Endothelial cell of umbilical vein (primary cell): Measurements from ENCODE around the gene ANXA2R. TPM values are rescaled to one million over a fixed set of nuclear protein-coding genes. Genes with fewer than 3 reads are reported as not detected.

Experiments
- BruUV-seq: library from RNA; stranded (reverse); fragments of 400-500 nt; replicated peaks from 2 replicates; lab custom pipeline; 2021; lab: Mats Ljungman, UMichigan
- CTCF ChIA-PET: fragments of 300-600, 350-600 bp; sonication (Branson Sonifier 250); formaldehyde crosslinking; loops from one replicate; lab custom pipeline; 2021; ENCODE audit warnings: antibody characterized with exemption, inconsistent platforms; lab: Charles Lee
- POLR2A ChIA-PET: fragments of 300-600, 350-600 bp; sonication (Branson Sonifier 250); formaldehyde crosslinking; loops from one replicate; lab custom pipeline; 2021; ENCODE audit warnings: antibody characterized with exemption, inconsistent platforms; lab: Charles Lee
- DNase-seq: peaks from one replicate; pipeline ENCODE4 v3.0.0-alpha.2; 2011; ENCODE audit warnings: low read depth, low spot score
- FAIRE-seq: peaks from 2 replicates; lab custom pipeline; 2011; peaks lifted over from hg19 to GRCh38; lab: Jason Lieb, UNC
- H2AFZ ChIP-seq: 2 replicates; pipeline ENCODE4 v1.6.0; 2012; ENCODE audit warnings: low read depth, low read length, control low read depth, inconsistent platforms
- H3K27ac ChIP-seq: 2 replicates; pipeline ENCODE4 v1.5.1; 2011; ENCODE audit warnings: low read depth, mild to moderate bottlenecking, control low read depth, low read length, moderate library complexity; ENCODE audit not compliant: insufficient read depth
- H3K27me3 ChIP-seq, 2 experiments: 2 replicates each; pipeline versions ENCODE4 v1.6.0 to v1.6.1; 2011; ENCODE audit warnings: low read length in 2 of 2, mixed read lengths in 1 of 2; ENCODE audit not compliant: control insufficient read depth in 2 of 2, insufficient read depth in 2 of 2
- H3K36me3 ChIP-seq, 2 experiments: 2 replicates in 1 of 2; 3 replicates in 1 of 2; pipeline ENCODE4 v1.5.1; 2011; ENCODE audit warnings: low read length in 2 of 2, mild to moderate bottlenecking in 1 of 2, moderate library complexity in 1 of 2; ENCODE audit not compliant: control insufficient read depth in 2 of 2, insufficient read depth in 2 of 2; ENCODE audit errors: extremely low read depth in 1 of 2
- H3K4me1 ChIP-seq: 3 replicates; pipeline ENCODE4 v1.5.1; 2011; ENCODE audit warnings: mild to moderate bottlenecking, low read length; ENCODE audit not compliant: control insufficient read depth, insufficient read depth; ENCODE audit errors: extremely low read depth
- H3K4me2 ChIP-seq: 2 replicates; pipeline ENCODE4 v1.6.1; 2011; ENCODE audit warnings: low read length, control low read depth, mixed read lengths; ENCODE audit not compliant: insufficient read depth
- H3K4me3 ChIP-seq, 3 experiments: fragments of 200-600 bp in 1 of 3; sonication (generic), shearing (Covaris generic) in 1 of 3; replicated peaks in 1 of 3; 2 replicates each; pipeline ENCODE4 v1.5.1; 2011 to 2016; ENCODE audit warnings: control low read depth in 3 of 3, low read length in 3 of 3, mild to moderate bottlenecking in 2 of 3, inconsistent platforms in 1 of 3, low read depth in 1 of 3, moderate library complexity in 1 of 3; ENCODE audit not compliant: insufficient read depth in 1 of 3
- H3K79me2 ChIP-seq: 2 replicates; pipeline ENCODE4 v1.6.0; 2012; ENCODE audit warnings: low read length, inconsistent platforms; ENCODE audit not compliant: control insufficient read depth, insufficient read depth
- H3K9ac ChIP-seq: replicated peaks from 2 replicates; pipeline ENCODE3; 2011; ENCODE audit warnings: low read length, control low read depth; ENCODE audit not compliant: insufficient read depth; ENCODE audit errors: extremely low read depth
- H3K9me1 ChIP-seq: replicated peaks from 3 replicates; pipeline ENCODE4 v1.6.0; 2011; ENCODE audit warnings: mild to moderate bottlenecking, low read length; ENCODE audit not compliant: control insufficient read depth, insufficient read depth; ENCODE audit errors: extremely low read depth
- H3K9me3 ChIP-seq: replicated peaks from 2 replicates; pipeline ENCODE4 v1.5.1; 2012; ENCODE audit warnings: low read length, inconsistent platforms; ENCODE audit not compliant: control insufficient read depth, insufficient read depth
- H4K20me1 ChIP-seq: replicated peaks from 2 replicates; pipeline ENCODE3; 2011; ENCODE audit warnings: mild to moderate bottlenecking, low read length; ENCODE audit not compliant: control insufficient read depth, insufficient read depth; ENCODE audit errors: extremely low read depth
- FOS ChIP-seq: IDR thresholded peaks from 2 replicates; pipeline ENCODE4 v1.6.1; 2011; ENCODE audit warnings: mild to moderate bottlenecking, low read length, moderate library complexity, borderline replicate concordance; ENCODE audit not compliant: insufficient read depth
- GATA2 ChIP-seq: IDR thresholded peaks from 2 replicates; pipeline ENCODE4 v1.7.0; 2011; ENCODE audit warnings: low read depth, mild to moderate bottlenecking, moderate library complexity, mixed read lengths, low read length; ENCODE audit not compliant: insufficient read length, insufficient read depth
- JUN ChIP-seq: IDR thresholded peaks from 2 replicates; pipeline ENCODE4 v1.6.1; 2011; ENCODE audit warnings: borderline replicate concordance, low read depth; ENCODE audit not compliant: insufficient read length, insufficient read depth
- POLR2A ChIP-seq: IDR thresholded peaks from 2 replicates; pipeline ENCODE4 v1.6.1; 2012; ENCODE audit warnings: low read depth, mild to moderate bottlenecking, control low read depth, low read length
- POLR2AphosphoS5 ChIP-seq: IDR thresholded peaks from 2 replicates; pipeline ENCODE4 v1.6.1; 2012; ENCODE audit warnings: low read depth, mild to moderate bottlenecking, control low read depth, low read length, moderate library complexity; ENCODE audit not compliant: insufficient read depth
- dilution Hi-C: fragments of 300-500 bp; cut with MboI; formaldehyde crosslinking; loops from one replicate; pipeline ENCODE4 v1.15.0; 2019; ENCODE audit warnings: low sequenced_read_pairs; ENCODE audit not compliant: extremely low pct_ligation_motif_present
- intact Hi-C: fragments of 100-400 bp; cut with micrococcal nuclease; formaldehyde crosslinking; loops from one replicate; pipeline ENCODE4 v1.10.0; 2022
- polyA plus RNA-seq, 4 experiments: library from polyadenylated mRNA; depleted of rRNA in 3 of 4; stranded (reverse) in 3 of 4; unstranded in 1 of 4; fragments of >200 nt; gene quantifications; 2 replicates each; pipeline versions ENCODE4 v1.2.1 to v1.2.3, GENCODE V29; 2011 to 2012; ENCODE audit warnings: missing spikeins in 1 of 4
- total RNA-seq: library from RNA; stranded (reverse); gene quantifications from 2 replicates; pipeline ENCODE4 v1.2.3, GENCODE V29; 2021
- TF ChIP-seq, protein P1 (sequence below), 2 donors: IDR thresholded peaks; 1 replicate in 1 of 2; 2 replicates in 1 of 2; pipeline ENCODE4 v1.5.1; 2011; ENCODE audit warnings: low read length in 2 of 2, mild to moderate bottlenecking in 2 of 2, moderate library complexity in 2 of 2, control low read depth in 1 of 2, inconsistent platforms in 1 of 2, low read depth in 1 of 2; ENCODE audit not compliant: insufficient read depth in 1 of 2; ENCODE audit errors: extremely low read depth in 1 of 2
- TF ChIP-seq, protein P2 (sequence below): IDR thresholded peaks from 2 replicates; pipeline ENCODE4 v1.6.1; 2011; ENCODE audit not compliant: insufficient read depth, insufficient read length

The ANXA2R gene
- total and polyA plus RNA-seq, 2 donors (not counting 3 experiments of a cell fraction or from before 2014, with no cell fraction given), result 6.6 to 10.4 TPM

DNA sequence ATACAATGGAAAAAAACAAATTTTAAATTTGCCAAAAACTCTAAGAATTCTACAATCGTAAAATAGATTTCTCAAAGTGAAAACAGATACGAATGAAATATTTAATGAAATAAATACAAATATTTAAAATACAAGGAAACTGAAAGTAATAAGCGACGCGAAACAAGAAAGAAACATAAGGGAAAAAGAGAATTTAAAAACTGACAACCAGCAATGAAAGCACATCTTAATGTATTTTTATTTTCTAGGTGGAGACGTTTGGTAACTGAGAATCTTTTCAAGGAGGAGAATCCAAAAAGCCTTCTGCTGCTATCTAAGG, 1.0 kb downstream of the ANXA2R start:
- peak overlapping the region; percentile 76 for H3K9ac ChIP-seq
- no peaks in the 10 kb centered on the region for H3K9me3 ChIP-seq
- dilution Hi-C loops (no loop called here), intact Hi-C loops (no loop called here)
- FAIRE-seq (no peak), DNase-seq (no peak)
- no peak overlapping the region for H2AFZ ChIP-seq
- H4K20me1 ChIP-seq, result no peaks in the 10 kb centered on the region
- ChIA-PET POLR2A (interaction anchor here (1.5 kb wide), 1 partner anchor 22 kb away, joined by 6 read pairs; no protein-coding TSS in a partner anchor), CTCF (interaction anchor here (1.0 to 4.8 kb wide), 9 partner anchors 20 to 130 kb away, joined by 3 to 69 read pairs (median 14); no protein-coding TSS in a partner anchor)
- H3K27me3 ChIP-seq, result no peaks in the 10 kb centered on the region
- H3K36me3 ChIP-seq, result no peaks in the 10 kb centered on the region
- peak overlapping the region; percentile 51 to 87 (median 51) for H3K4me3 ChIP-seq
- no peak for TF ChIP-seq POLR2A
- TF ChIP-seq JUN, result no peak
- TF ChIP-seq, protein P1, sequence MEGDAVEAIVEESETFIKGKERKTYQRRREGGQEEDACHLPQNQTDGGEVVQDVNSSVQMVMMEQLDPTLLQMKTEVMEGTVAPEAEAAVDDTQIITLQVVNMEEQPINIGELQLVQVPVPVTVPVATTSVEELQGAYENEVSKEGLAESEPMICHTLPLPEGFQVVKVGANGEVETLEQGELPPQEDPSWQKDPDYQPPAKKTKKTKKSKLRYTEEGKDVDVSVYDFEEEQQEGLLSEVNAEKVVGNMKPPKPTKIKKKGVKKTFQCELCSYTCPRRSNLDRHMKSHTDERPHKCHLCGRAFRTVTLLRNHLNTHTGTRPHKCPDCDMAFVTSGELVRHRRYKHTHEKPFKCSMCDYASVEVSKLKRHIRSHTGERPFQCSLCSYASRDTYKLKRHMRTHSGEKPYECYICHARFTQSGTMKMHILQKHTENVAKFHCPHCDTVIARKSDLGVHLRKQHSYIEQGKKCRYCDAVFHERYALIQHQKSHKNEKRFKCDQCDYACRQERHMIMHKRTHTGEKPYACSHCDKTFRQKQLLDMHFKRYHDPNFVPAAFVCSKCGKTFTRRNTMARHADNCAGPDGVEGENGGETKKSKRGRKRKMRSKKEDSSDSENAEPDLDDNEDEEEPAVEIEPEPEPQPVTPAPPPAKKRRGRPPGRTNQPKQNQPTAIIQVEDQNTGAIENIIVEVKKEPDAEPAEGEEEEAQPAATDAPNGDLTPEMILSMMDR (IDR thresholded peaks at IDR 0.05; ENCODE audit: extremely low read depth in 1 of 2, insufficient read depth in 1 of 2, low read depth in 1 of 2, low read length in 2 of 2), result no peak
- TF ChIP-seq, protein P2, sequence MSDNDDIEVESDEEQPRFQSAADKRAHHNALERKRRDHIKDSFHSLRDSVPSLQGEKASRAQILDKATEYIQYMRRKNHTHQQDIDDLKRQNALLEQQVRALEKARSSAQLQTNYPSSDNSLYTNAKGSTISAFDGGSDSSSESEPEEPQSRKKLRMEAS, result no peak
- TF ChIP-seq POLR2AphosphoS5, result no peak
- TF ChIP-seq GATA2, result no peak
- TF ChIP-seq FOS, result no peak
- BruUV-seq, result no TSS peak
- H3K4me1 ChIP-seq, result peaks cover 34% of the 10 kb centered on the region
- peak overlapping the region; percentile 77 for H3K27ac ChIP-seq
- H3K4me2 ChIP-seq, result peak overlapping the region; percentile 85
- peaks cover 56% of the 10 kb centered on the region for H3K79me2 ChIP-seq
- H3K9me1 ChIP-seq, result no peaks in the 10 kb centered on the region
